Ramos (cell line): ENCODE data around the gene NIT2.

Experiments used
- in situ Hi-C: fragments of 300-500 bp; cut with MboI; formaldehyde crosslinking; loops from one replicate; pipeline ENCODE4 v1.14.3; 2022; ENCODE audit warnings: low sequenced_read_pairs; ENCODE audit not compliant: unreplicated experiment

The NIT2 gene, protein sequence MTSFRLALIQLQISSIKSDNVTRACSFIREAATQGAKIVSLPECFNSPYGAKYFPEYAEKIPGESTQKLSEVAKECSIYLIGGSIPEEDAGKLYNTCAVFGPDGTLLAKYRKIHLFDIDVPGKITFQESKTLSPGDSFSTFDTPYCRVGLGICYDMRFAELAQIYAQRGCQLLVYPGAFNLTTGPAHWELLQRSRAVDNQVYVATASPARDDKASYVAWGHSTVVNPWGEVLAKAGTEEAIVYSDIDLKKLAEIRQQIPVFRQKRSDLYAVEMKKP

DNA sequence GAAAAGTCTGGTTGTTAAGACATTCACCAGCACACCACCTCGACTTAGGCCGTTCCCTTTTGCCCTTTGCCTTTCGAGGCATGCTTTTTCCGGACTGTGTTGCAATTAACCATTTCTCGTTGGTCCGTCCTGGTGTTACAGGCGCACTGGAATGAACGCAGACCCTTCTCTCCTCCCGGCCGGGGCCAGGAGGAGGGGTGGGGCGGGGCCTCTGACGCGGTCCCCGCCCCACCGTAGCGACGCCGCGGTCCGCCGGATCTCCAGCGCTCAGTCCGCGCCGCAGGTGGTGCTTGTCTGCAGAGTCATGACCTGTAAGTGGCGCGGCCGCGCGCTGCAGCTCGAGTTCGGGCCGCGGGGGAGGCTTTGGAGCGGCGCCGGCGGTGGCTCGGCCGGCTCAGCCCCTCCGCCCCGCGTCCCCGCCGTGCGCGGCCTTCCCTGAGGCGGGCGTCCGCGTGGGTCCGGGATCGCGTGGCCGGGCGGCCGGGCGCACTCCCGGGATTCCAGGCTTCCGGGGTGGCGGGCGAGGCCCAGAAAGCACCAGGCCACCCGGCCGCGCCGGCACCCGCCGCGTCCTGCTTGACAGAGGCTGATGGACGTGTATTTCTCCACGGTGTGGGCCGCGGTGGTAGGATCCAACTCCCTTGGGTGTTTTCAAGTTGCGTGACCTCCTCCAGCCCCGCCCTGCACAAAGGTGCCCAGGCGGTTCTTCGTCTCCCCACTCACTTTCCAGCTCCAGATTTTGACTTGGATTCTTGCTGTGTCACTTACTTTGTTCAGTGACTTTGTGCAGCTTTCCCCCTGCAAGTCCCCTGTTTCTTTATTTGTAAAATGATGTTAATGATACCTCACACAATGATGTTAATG is at the start of gene NIT2:
Gene NIT2 (plus strand): TSS at position 270 of the 864 bp plus-strand sequence. CDS start 35 bp downstream, at position 305.
- in situ Hi-C loops = loop anchor here (25.0 kb wide), 1 partner anchor 253 kb away; no protein-coding TSS in a partner anchor

DNA sequence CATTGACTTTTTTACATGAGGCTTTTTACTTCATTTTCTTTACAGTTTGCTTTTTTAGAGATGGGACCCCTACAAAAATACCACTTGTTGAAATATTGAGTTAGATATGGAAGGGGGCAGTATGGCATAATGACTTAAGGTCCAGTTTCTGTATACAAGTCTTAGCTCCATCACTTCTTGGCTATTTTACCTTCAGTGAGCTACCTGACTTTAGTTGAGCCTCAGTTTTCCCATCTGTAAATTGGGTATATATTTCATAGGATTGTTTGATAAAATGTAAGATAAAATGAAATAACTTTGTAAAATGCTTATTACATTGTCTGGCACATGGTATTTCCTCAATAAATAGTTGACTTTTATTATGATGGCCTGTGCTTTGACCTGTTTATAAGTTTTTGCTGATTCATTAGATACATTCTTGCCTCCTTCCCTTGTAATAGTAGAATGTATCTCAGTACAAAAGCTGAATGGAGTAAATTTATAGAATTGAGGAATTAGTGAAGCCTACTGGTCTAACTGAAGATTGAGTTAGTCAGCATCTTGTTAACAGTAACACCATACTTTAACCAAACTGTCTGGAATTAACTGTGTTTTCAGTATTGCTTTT is 46.2 kb upstream of the NIT2 start:
- in situ Hi-C loops = no loop called here

DNA sequence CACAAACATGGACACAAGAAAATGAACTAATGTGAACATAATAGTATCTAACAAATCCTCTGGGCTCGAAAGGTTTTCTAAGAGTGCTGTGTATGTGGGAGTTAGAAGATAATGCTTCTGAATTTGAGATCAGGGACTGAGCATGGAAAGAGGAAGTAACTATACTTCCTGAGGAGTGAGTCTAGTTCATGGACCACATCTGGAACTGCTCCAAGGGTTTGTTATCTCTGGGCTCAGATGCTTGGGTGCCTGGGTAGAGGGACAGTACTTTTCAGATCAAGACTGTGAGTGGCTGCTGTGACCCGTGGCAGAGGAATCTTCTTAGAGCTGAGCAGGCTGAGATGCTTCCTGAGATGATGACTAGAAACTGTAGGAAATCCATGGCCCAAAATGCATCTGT is 45.2 kb upstream of the NIT2 start:
- in situ Hi-C loops = no loop called here

DNA sequence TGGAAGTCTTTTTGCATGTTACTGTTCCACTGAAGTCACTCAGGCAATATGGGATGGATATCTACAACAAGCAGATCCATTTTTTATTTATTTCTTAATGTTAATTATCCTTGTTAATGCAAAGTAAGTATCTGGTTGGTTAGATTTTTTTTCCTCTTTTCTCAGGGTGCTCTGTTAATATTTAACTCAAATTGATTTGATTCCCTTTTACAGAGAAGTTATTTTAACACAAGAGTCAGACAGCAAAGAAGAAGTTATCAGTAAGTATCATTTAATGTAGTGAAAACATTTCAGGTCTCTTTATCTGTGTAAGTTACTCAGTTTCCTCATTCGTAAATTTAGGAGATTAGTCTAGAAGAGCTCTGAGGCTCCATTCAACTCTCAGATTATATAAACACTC is 39.5 kb upstream of the NIT2 start:
- in situ Hi-C loops = no loop called here

DNA sequence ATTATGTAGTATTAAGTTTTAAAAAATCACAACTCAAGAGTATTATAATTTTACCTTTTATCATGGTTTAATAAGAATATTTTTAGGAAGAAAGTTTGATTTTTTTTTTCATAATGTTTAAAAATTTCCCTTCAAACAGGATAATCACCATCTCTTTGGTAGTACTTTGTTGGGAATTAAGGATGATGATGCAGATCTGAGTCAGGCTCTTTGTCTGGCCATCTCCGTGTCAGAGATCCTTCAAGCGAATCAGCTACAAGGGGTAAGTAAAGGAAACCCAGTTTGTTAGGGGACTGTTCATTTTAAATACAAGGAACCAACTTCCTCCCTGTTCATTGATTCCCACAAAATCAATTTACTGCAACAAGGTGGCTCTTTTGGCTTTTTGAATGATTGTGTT is 36.8 kb upstream of the NIT2 start:
- in situ Hi-C loops = no loop called here

DNA sequence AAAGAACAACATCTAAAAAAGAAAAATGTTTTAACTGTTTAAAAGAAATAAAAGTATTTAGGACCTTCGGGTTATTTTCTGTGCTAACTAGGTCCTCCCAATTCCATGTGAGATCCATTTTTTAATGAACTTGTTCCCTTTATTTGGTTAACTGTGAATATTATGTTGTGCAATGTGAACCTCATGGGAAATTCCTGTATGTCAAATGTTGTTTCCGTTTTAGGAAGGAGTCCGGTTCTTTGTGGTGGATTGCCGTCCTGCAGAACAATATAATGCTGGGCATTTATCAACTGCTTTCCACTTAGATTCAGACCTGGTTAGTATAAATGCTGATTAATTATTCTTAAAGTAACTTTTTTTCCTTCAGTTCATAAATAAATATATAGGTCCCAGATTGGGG is 35.5 kb upstream of the NIT2 start:
- in situ Hi-C loops = no loop called here

DNA sequence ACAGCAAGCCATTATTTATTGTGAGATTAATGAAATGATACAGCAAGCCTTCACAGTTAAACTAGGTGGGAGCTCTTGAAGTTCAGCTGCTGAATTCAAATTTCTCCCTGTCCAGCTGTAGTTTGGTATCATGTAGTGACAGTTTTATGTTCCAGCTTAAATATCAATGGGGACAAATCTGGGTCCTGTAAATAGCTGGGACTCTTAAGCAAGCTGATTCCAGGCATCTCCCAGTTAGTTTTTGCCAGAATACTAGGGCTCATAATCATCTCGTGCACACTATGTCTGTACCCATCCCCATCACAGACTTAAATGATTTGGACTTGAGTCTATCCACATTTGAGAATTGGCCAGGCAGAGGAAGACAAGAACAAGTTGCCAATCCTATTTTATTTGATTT is 27.9 kb upstream of the NIT2 start:
- in situ Hi-C loops = no loop called here

DNA sequence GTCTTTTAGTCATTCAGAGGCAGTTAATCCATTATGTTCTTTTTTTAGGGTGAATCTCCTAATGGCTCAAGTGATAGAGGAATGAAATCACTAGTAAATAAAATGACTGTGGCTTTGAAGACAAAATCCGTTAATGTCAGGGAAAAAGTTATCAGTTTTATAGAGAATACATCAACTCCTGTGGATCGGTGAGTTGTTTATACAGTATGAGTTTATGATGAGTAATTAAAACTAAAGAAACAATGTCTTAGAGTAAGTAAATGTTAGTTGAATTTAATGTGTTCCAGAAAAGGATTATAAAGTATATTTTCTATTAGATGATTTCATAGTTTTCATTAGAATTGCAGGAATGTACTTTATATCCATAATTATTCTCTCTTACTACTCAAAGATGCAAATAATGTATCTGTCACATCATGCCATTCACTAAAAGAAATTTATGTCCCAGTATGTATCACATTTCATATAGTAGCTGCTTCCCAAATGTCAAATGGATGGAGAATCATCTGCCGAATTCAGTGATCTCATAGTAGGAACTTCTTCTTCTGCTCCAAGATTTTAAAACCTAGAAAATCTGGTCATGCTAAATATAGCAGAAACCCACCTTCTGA is 24.1 kb upstream of the NIT2 start:
- in situ Hi-C loops = no loop called here

DNA sequence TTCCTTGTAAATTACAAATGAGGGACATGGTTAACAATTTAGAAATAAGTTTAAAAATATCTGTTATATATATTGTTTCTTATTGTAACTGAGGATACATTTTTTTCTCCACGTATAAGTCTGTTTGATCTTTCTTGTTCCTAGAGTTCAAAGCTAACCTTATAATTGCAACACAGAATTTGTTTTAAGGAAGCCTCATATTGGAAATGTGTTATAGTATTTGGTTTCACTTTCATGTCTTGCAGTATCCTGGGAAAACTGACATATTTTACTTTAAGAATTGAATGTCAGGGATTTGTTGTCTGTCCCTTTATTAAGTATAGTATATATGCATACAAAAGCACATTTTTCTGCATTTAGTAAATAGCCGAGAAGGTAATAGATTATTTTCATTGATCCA is 23.5 kb upstream of the NIT2 start:
- in situ Hi-C loops = no loop called here

DNA sequence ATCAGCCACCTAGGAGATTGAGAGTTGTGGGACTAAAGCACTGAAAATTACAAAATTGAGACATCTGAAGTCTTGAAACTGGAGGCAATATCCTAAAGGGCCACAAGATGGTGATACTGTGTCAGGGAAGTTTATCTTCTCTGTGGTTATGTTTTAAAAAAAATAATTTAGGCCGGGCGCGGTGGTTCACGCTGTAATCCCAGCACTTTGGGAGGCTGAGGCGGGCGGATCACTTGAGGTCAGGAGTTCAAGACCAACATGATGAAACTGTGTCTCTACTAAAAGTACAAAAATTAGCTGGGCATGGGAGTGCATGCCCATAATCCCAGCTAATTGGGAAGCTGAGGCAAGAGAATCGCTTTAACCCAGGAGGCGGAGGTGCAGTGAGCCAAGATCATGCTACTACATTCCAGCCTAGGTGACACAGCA is 17.9 kb upstream of the NIT2 start:
- in situ Hi-C loops = no loop called here

DNA sequence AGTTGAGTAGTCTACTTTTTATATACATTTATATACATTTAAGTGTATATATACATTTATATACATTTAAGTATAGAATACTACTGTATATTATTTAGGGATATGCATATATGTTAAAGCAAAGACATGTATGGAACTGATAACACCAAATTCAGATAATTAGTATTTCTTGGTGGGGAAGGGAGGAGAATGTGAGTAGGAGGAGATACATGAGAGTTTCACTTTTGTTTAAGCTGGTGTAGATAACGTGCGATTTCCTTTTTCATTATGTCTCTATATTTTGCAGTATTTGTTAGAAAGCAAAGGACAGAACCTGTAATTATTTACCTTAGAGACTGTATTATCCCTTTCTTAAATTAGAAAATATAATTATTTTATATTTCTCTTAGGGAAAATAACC is 16.6 kb upstream of the NIT2 start:
- in situ Hi-C loops = no loop called here

DNA sequence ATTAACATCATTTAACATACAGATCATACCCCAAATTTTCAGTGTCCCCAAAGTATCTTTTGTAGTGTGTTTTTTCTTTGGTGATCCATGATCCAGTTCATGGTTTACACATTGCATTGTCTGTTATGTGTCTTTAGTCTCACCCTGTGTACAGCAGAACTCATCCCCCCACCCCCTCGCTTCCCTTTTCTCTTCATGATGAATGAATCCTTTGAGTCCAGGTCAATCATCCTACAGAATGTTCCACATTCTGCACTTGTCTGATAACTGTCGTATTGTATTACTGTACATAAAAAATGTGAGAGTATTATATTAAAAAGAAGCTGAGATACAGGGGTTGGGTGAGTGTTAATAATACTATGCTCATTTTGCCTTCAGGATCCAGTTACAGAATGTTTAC is 14.6 kb upstream of the NIT2 start:
- in situ Hi-C loops = no loop called here

DNA sequence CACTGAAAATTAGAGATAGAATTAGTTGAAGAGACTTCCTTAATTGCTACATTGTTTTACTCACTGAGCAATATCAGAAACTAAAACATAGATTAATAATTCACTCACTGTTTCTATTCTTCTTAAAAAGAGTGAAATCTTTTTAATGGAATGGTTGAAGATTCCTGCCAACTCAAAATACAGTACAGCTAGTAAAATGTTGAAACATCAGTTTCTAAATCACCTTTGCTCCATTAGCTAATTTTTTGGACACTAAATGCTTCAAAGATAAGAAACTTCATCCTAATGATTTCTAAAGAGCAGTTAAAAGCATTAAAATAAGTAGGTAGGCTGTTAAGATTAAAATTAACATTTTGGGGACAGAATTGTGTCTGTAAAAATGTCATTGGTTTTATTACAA is 10.5 kb upstream of the NIT2 start:
- in situ Hi-C loops = no loop called here

DNA sequence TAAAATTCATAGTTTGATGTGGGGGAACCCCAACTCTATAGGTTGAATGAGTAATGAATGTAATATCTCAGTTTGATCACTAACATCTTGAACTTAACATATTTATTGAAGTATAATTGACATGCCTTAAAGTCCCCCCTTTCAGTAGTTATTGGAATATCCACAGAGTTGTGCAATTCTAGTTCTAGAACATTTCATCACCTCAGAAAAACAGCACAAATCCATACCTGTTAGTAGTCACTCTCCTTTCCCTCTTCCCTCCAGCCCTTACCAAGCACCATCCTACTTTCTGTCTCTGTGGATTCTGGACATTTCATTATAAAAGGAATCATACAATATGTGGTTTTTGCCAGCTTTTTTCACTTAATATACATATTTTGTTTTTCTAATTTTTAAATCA is 8.7 kb upstream of the NIT2 start:
- in situ Hi-C loops = loop anchor here (25.0 kb wide), 1 partner anchor 261 kb away; no protein-coding TSS in a partner anchor

DNA sequence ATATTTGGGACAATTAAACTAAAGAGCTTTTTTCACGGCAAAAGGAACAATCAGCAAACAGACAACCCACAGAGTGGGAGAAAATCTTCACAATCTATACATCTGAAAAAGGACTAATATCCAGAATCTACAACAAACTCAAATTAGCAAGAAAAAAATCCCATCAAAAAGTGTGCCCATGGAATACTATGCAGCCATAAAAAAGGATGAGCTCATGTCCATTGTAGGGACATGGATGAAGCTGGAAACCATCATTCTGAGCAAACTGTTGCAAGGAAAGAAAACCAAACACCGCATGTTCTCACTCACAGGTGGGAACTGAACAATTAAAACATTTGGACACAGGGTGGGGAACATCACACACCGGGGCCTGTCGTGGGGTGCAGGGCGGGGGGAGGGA is 7.2 kb upstream of the NIT2 start:
- in situ Hi-C loops = loop anchor here (25.0 kb wide), 1 partner anchor 260 kb away; no protein-coding TSS in a partner anchor

DNA sequence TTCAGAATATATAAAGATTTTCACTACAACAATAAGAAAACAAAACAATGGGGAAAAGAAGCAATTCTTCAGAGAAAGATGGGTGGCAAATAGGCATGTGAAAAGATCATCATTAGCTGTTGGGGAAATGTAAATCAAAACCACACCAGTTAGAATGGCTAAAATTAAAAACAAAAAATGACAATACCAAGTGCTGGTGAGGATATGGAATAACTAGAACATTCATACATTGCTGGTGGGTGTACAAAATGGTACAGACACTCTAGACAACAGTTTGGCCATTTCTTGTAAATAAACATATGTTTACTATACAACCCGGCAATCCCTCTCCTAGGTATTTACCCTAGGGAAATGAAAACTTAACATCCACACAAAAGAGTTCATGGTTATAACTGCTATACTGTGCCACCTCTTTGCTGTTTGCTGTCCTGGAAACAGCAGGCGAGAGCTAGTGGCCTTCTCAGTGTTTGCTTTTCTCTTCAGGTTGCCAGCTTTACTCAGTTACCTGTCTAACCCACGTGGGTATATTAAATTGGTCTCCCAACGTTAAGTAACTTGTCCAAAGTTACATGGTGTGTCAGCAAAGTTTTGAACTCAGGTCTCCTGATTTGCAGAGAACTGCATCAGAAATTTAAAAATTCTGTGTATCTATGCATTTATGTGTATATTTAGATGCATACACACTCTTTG is 4.6 kb upstream of the NIT2 start:
- in situ Hi-C loops = loop anchor here (25.0 kb wide), 1 partner anchor 257 kb away; no protein-coding TSS in a partner anchor

DNA sequence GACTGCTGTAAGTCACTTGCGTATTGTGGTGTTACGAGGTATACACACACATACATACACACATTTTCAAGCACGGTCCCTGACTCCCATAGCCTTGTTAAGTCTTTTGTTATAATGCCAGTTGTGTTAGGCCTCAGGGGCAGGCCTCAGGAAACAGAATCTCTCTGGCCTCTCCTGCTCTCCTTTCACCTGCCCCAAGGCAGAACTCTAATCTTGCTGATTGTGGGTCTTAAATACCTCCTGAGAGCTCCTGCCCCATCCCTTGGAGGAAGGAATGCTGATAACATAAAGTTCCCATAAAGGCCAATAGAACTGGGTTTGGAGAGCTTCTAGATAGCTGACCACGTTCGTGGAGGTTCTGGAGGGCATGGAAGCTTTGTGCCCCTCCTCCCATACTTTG is 3.9 kb upstream of the NIT2 start:
- in situ Hi-C loops = loop anchor here (25.0 kb wide), 1 partner anchor 257 kb away; no protein-coding TSS in a partner anchor

DNA sequence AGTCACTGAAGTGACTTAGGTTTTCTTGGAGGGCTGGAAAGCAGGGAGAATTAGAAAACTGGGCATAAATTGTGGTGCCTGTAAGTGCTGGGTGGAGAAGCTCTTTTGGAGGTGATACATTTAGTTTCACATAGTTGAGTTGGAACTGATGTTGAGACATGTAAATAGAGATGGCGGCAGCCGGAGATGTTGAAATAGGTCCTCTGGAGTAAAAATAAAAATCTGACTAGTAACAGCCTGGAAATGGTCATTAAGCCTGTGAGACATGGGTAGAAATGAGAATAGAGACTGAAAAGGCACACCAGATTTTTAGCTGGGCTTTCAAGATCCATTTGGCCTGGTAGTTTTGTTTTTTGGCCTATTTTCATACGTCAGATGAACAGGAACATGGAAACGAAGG is 2.9 kb upstream of the NIT2 start:
- in situ Hi-C loops = loop anchor here (25.0 kb wide), 1 partner anchor 256 kb away; no protein-coding TSS in a partner anchor

DNA sequence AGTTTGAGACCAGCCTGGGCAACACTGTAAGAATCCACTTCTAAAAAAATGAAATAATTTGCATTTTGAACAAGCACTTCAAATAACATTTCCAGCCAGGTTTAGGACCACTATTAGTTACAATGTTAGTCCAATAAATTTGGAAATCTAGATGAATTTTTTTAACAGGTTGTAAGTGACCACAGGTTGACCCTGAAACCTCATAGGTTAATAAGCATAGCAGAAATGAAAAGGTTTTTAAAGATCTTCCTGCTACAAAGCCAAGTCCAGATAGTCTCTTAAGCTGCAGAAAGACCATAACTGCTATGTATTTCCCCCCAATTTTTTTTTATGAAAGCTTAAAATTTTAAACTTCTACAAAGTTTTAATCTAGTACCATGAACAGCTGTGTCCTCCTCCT is 1.5 kb upstream of the NIT2 start:
- in situ Hi-C loops = loop anchor here (25.0 kb wide), 1 partner anchor 254 kb away; no protein-coding TSS in a partner anchor
